ENCODE data around the gene PRKCE.

PRKCE gene

DNA sequence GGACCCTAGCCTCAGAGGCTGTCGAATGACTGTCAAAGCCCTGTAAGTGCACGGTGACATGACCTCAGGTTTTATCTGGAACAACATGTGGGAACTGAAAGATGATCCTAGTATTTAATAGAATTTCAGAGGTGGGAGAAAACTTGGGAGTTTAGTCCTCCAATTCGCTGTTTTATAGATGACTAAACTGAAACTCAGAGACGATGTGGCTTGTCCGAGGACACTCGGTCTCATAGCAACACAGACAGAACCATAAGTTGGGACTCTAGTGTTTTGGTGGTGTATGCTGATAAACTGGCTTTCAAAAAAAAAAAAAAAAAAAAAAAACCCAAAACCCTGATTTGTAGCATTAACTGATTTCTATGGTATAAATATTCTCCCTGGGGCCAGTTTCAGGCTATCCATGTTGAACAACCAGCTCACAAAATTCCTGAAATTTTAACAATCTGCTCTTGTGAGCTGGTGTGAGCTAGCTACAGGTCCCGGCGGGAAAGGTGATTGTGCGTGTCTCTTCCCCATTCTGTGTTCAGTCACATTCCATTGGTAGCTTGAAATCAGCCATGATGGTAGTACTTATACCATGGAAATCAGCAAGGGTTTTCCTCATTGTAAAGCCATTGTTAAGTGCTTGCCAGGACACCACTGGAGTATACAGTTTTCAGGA is 450.2 kb downstream of the PRKCE start:
- no peak for DNase-seq

DNA sequence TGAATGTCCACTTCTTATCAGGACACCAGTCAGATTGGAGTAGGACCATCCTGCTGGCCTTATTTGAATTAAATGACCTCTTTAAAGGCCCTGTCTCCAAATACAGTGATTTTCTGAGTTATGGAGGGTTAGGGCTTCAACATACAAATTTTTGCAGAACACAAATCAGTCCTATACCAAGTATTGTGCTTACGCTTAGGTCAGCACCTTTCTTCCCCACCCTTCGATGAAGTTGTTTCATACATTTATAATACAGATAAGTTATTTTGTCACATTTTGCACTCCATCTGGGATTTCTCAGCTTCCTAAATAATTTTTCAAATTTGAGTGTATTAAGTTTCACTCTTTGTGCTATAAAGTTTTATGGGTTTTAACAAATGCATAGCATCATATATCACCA is 455.2 kb downstream of the PRKCE start:
- no peak for DNase-seq

DNA sequence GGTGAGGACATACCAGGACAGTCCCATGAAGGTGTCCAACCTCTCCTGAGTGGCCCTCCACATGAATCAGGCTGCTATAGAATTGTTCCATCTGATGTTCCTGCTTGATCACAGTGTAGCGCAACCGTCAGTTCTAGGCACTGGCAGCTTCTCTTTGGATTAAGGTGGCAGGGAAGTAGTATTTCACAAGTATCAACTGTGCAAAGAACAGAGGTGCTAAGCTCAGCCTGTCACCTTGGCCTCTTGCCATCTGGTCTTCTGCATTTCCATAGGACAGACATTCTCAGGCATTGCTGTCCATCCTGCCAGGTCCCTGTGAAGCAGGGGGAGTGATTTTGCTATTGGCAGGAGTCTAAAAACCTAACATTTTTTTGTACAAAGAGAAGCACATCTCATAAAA is 463.5 kb downstream of the PRKCE start:
- DNase-seq: no peak

DNA sequence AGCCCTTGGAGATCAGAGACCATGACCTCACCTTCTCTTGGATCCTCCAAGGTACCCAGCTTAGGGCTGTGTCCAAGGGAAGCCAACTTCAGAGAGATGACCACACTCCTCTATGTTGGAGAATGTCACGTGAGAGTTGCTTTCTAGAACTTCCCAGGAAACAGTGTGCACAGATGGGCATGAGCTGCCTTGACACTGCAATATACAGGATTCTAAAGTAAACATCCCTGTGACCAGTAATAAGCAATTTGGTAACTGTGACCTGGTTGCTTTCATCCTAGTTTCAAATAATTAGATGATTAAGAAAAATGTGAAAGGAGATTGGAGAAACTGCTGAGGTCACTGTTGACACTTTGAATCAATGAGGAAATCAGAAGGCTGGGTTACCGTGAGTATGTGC is 464.7 kb downstream of the PRKCE start:
- DNase-seq: no peak

DNA sequence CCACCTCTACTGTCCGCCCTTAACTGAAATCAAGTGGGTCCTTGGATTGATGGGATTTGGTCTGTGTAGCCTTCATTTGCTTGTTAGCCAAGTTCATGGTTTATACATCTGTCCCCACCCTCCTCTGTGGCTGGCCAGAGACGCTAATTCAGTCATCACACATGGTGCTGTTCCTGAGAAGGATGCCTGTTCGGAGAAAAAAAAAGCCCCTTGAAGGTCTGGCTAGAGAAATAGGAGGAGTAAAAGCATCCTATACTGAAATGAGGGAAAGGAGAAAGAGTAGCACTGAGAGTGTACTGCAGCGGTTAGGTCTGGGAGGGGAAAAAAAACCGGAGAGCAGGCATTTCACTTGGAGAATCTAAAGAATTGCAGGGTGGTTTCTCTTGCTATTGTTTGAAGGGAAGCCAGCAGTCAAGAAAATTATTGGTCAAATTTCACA is 465.1 kb downstream of the PRKCE start:
- DNase-seq: no peak

DNA sequence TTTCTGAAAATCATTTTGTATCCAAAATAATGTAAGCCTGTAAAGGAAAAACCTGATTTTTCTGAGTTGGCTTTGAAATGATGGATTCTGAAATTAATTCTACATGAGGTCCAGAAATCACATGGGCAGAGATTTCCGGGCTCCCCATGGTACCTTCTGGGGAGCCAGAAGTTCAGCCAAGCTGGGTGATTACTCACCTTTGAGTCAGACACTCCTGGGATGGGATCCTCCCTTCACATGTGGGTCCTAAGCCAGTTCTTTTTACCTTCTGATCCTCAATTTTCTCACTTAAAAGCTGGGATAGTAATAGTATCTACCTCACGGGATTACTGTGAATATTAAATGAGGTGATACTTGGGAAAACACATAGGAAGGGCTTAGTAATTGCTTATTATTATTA is 465.9 kb downstream of the PRKCE start:
- DNase-seq: no peak

DNA sequence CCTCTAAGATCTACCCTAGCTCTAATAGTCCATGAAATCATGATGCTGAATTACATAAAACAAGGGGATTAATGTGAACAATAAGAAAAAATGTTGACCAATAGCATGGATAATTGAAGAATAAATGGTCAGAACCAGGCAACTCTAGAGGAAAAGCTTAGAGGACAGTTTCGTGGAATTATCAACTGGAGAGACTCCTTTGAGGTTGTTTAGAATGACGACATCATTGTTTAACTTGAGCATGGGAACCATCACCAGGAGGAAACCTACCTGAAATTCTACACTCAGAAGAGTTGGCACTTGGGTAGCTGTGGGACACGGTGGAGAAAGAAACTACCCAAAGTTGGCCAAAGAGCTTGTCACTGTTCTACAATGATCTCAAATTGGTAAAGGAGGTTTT is 466.5 kb downstream of the PRKCE start:
- DNase-seq: no peak

DNA sequence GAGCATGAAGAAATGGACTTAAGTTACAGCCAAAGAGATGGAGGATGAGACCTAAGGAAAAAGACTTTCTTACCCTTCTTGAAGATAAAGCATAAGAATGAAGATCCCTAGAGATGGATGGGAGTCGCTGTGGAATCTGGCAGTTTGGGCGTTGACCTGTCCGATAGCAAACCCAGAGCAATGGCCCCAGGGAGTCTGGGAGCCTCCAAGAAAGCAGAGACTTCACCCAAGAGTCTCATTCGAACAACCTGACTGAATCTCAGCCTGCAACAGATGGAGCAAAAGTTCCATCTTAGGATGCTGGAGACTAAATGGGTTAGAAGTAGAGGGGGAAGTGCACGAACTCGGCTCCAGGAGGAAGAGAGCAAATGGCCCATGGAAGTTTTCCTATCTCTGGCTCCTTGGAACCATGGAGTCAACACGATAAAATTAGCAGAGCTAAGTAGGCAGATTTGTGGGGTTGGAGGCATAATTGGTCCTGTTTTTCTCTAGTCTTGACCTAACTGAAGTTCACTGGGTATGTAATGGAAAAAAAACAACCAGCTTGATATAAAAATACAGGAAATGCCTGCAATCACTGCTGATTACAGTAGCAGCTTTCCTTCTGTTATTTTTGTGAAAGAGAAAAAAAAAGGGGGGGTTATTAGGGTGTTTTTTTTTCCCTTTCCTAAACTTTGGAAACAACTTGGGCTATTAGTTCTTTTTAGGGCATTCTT is 467.3 kb downstream of the PRKCE start:
- no peak for DNase-seq

DNA sequence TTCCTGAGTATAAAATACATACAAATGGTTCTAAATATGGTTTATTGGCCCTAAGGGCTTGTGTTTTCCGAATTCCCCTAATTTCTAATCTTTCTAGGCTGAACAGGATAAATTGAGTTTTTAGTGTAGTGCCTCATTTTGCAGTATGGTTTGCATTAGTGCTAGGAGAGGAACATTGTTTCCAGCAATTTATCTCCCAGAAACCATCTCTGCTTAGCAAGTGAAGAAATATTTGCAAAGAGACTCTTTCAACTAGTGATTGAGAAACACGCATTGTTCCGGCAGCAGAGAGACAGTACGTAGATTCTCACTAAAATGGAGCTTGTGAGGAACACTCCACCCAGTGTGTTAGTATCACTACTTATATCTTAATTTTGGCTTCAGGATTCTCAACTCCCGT is 468.0 kb downstream of the PRKCE start:
- no peak for DNase-seq

DNA sequence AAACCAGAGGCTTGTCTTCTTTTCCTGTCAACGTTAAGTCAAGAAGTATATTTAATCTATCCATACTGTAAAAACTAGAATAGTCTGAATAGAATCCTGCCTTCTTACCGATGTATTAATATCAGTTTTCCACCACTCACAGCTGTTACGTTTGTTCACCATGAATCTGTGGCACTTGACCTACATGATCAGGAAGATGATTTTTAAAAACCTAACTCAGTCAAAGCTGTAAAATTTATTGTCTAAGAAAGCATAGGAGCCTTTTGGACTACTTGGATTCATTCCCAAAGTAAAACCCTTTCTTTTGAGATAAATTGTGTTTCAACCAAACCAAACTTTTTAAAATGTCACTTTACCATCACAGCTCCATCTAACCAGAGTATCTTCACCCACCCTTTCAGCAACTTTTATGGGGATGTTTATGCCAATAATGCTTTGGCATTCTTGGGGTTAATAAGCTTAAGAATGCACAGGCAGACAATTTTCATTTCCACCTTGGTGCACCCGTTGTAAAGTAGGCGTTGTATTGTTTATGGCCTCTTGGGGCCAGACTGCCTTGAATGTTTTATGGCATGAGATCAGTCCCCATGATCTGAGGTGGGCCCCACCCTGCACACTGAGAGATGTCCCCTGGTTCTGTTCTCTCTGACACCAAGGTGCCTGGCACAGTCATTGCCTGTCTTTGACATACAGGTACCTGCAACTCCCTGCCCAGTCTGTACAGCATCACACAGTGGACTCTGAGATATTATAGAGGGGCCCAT is 469.5 kb downstream of the PRKCE start:
- no peak for DNase-seq

DNA sequence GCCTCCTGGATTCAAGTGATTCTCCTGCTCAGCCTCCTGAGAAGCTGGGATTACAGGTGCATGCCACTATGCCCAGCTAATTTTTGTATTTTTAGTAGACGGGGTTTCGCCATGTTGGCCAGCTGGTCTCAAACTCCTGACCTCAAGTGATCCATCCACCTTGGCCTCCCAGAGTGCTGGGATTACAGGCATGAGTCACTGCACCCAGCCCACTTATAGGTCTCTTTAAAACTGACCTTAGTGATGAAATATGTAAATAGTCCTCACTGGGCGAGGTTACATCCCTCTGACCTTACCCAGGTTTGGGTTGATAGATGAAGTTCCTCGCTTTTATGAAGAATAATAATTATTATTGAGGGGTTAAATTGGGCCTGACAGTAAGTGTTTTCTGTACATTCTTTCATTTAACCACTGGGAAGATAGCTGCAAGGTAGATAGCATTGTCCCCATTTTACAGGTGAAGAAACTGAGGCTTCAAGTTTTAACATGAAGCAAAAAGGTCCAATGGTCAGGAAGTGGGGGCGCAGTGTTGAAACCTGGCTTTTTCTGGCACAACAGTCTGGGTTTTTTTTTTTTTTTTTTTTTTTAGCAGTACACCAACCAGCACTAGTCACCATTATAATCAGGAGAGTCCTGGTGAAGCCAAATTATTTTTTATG is 471.0 kb downstream of the PRKCE start:
- DNase-seq: no peak

DNA sequence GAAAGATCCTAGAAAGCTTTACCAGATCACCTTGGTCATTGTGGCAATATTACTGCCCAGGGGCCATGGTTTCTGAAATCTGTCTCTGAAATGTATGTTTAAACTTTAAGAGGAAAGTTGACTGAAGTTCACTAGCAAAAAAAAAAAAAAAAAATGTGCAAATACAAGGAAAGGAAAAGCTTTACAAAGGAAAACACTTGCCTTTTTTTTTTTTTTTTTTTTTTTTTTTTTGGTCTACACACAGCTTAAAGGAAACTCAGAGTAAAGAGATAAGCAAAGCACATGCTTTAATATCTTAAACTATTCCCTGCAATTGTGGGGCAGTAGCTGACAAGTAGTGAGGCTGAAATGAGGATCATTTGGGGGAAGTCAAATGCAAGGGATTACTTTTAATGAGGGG is 471.5 kb downstream of the PRKCE start:
- DNase-seq: no peak

DNA sequence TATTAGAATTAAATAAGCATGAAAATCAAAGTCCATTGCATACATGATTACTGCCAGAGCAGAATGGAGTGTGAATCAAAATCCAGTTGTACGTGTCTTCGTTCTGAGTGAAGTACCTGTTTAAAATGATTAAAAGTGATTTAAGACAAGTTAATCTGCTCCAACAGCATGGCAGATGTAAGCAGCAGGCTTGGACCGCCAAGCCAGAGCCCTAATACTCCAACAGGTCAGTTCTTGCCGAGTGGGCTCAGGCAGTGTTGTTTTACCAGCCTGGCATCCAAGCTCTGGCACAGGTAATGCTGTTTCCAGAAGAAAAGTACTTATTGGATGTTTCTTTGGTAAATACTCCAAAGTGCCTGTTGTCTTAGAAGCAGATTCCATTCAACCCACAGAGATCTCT is 474.3 kb downstream of the PRKCE start:
- no peak for DNase-seq

DNA sequence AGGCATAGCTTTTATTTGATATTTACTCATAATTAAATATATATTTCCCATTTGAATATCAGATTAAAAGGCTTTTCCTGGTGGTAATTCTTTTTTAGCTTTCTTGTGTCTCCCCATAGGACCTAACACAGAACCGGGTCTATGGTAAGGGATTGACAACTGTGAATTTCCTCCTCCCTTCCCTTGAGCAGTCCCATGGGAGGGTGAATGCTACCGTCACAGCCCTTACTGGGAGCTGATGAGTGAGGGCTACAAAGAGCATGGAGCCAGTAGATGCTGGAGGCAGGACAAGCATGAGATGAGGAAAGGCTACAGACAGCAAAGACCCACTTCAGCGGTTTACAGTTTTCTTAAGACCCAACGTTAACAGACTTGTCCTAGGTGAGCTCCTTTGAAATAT is 475.1 kb downstream of the PRKCE start:
- DNase-seq: no peak

DNA sequence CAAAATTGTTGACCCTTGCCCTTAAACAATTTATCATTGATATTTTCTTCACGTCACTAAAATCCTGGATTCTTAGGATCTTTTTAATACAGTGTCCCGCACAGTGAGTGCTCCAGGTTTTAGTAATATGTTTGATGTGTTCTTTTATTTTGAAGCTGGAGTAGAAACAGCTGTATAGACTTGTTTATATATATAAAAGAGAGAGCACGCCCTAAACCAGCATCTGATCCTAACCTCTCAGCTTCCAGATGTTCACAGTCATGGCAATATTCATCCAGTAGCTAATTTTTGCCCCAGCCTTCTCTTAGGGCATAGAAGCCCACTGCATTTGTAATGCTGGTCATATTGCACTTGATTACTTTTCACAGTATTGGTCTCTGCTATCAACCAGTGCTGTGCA is 475.7 kb downstream of the PRKCE start:
- no peak for DNase-seq

DNA sequence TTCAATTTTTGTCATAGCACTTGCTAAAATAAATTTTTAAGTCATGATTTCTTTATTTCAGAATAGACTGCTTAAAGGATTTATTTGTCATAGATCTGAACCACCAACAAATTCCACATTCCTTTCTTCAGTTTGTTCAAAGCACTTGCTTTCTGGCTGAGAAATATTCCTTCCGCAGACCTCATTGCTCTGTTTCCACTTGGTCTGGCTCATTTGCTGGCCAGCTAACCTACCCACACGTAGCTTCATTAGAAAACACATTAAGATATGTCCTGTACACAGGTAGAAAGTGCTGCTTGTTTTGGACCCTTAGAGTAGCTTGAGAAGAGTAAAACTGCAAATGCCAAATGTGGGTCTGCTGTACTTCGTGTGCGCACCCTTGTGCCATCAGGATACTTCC is 479.0 kb downstream of the PRKCE start:
- DNase-seq: no peak

DNA sequence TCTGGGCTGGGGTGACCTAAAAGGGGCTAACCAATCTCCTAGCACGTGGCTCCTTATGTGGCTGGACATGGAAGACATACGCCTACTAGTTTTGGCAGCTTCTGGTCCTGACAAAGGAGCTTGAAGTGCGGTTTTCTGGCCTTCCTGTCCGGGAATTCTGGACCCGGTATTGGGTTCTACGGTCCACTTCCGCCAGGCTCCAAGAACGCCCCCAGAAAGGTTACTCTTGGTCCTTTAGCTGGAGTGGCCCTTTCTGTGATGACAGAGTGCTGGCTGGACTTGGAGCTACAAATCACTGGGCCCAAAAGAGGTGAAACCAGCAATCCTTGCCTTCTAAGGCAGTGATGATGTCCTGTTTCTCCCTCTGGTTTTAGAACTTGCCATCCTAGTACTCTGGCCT is 481.5 kb downstream of the PRKCE start:
- no peak for DNase-seq

DNA sequence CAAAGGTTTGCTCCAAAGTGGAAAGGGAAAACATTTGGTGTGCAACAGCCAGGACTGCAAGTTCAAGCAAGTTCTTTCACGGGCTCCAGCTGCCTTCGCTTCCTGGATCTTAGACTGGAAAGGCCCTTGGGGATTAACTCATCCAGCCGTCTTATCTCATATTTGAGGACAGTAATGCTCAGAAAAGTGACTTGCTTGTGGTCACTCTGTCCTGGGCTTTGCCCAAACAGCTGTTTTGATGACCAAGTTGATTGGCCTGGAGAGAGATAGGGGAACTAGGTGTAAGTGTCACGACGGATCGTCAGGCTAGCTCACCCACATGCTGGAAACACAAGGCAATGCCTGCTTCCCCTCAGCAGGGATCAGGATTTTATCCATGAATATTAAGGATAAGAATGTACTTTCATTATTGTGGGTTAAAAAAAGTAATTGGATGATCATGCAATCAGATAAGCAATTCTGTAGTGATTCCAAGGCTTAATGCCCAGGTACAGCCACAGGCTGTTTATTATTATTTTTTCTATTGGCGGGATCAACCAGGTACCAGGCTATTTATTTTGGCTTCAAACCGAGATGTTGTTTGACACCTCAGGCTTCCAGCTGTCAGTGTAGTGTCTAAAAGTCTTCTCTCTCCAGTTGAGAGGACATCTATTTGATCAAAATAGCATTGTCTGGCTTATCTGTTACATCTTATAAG is 483.2 kb downstream of the PRKCE start:
- no peak for DNase-seq

DNA sequence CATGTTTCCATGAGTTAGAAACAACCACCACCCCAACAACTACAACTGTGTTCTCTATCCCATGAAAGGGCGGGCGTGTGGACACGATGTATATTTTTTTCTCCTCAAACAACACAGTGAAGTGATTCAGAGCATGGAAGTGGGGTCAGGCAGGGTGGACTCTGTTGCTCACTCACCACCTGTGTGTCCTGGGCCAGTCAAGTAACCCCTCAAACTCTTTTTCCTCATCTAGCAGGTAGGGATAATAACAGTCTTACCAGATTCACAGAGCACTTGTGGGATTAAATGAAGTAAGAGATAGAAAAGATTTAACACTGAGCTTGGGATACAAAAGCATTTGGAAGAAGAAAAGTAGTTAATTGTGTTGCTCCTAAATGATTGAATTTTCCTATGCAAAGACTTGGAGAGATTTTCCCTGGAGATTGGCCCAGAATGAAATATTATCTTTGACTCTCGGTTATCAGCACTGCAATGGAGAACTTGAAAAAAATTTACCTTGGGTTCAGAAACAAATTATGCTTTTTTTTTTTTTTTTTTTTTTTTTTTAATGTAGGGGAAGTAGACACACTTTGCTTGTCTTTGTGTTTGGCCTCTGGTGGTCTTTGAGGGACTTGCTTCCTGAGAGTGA is 483.9 kb downstream of the PRKCE start:
- no peak for DNase-seq

DNA sequence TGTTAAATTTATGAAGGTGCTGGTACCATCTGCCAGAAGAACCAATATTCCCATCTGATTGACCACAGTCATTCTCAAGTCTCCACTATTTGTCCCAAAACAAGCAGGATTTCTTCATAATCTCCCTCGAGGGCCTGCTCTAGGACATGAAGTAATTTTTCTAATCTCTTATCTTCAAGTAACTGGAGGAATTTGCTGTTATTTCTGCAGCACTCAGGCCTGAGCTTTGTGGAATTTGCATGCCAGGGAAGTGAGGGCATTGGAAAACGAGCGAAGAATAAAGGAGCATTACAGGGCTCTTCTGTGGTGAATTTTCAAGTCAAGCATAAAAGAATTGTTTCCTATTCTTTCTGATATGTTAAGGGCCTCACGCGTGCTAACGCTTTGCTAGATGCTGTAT is 484.5 kb downstream of the PRKCE start:
- DNase-seq: no peak

DNA sequence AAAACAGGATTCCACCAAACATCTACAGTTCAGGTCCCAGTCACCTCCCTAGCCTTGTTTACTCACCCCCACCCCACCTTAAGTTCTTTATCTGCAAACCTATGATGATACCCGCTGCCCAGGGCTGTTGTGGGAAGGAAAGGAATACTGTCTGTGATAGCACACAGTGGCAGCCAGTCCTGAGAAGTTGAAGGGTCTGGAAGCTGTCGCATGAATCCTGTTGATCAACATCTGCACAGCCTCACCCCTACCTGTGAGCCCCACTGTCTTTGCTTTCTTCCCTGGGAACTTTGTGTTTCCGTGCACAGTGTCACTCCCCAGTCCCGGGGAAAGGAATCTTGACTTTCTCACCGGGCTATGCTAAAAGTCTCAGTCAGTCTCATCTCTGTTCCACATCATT is 485.0 kb downstream of the PRKCE start:
- no peak for DNase-seq

DNA sequence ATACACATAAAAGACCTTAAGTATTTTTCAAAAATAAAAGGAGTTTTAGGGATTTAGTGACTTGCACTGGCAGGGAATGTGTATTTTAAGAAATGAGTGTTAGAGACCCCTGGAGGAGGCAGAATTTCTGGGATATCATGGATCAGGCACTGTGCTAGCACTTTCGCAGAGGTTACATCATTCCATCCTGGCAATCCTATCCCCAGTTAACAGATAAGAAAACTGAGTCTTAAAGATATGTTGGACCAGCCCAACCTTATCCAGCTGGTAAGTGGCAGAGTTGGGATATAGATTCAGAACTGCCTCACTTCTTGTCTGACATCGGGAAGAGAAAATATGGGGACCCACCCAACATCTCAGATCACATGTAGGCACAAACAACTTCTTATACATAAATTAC is 485.5 kb downstream of the PRKCE start:
- no peak for DNase-seq
